Stimulated activated CD8-positive, alpha-beta memory T cell treated with anti-CD3 and anti-CD28 coated beads, Interleukin-12 subunit alpha, Interleukin-12 subunit beta, amount 100 ng/mL, for 24 hours (primary cell): Measurements from ENCODE around the gene ANXA3.
"Not testable (repeated sequence)": the region's sequence is repeated elsewhere in the genome, so short reads cannot be mapped to it uniquely, and the experiment has no call there.

Source experiments
- DNase-seq: peaks from one replicate; pipeline ENCODE4 v3.0.0-alpha.2; 2020; ENCODE audit errors: extremely low read depth

Gene ANXA3

GRCh38 chr4:78543424-78544125, 8.0 kb upstream of the ANXA3 start:
- DNase-seq, result no peak

GRCh38 chr4:78544678-78545077, 6.9 kb upstream of the ANXA3 start:
- no peak for DNase-seq

GRCh38 chr4:78545275-78546246, 6.0 kb upstream of the ANXA3 start:
- no peak for DNase-seq

GRCh38 chr4:78547899-78548298, 3.7 kb upstream of the ANXA3 start:
- DNase-seq, result not testable (repeated sequence)

GRCh38 chr4:78548889-78549288, 2.7 kb upstream of the ANXA3 start:
- not testable (repeated sequence) for DNase-seq

- no peak for DNase-seq
These were observed 946 bp downstream of the ANXA3 start for GRCh38 chr4:78552389-78553042.

- no peak for DNase-seq
These were observed 1.4 kb downstream of the ANXA3 start for GRCh38 chr4:78553043-78553396.

GRCh38 chr4:78553529-78554060, 2.0 kb downstream of the ANXA3 start:
- DNase-seq, result no peak

- DNase-seq, result no peak
These were observed 5.1 kb downstream of the ANXA3 start for GRCh38 chr4:78556665-78557064.

GRCh38 chr4:78557841-78558240, 6.3 kb downstream of the ANXA3 start:
- no peak for DNase-seq

- no peak for DNase-seq
These were observed 6.8 kb downstream of the ANXA3 start for GRCh38 chr4:78558410-78558809.

- no peak for DNase-seq
These were observed 8.9 kb downstream of the ANXA3 start for GRCh38 chr4:78560296-78560963.

- no peak for DNase-seq
These were observed 10.1 kb downstream of the ANXA3 start for GRCh38 chr4:78561677-78562076.

GRCh38 chr4:78562687-78563086, 11.1 kb downstream of the ANXA3 start:
- DNase-seq, result no peak

- no peak for DNase-seq
These were observed 14.4 kb downstream of the ANXA3 start for GRCh38 chr4:78565971-78566372.

GRCh38 chr4:78566834-78567499, 15.4 kb downstream of the ANXA3 start:
- DNase-seq, result no peak

GRCh38 chr4:78567500-78568060, 16.0 kb downstream of the ANXA3 start:
- no peak for DNase-seq

GRCh38 chr4:78568640-78569305, 17.2 kb downstream of the ANXA3 start:
- no peak for DNase-seq

GRCh38 chr4:78569306-78569821, 17.8 kb downstream of the ANXA3 start:
- DNase-seq, result no peak

GRCh38 chr4:78570117-78570516, 18.5 kb downstream of the ANXA3 start:
- DNase-seq, result no peak
